Smooth muscle cell of the umbilical artery (primary cell): ENCODE data around the gene MBOAT2. TPM values are rescaled to one million over a fixed set of nuclear protein-coding genes. Genes with fewer than 3 reads are reported as not detected.

Source experiments
- total RNA-seq: library from RNA; depleted of rRNA; stranded (reverse); fragments of >200 nt; gene quantifications from 2 replicates; pipeline ENCODE4 v1.2.3, GENCODE V29; 2014

The MBOAT2 gene
- total RNA-seq = 65.9 and 127 TPM in 2 replicates

GRCh38 chr2:9003616-9004337, at the start of gene MBOAT2:
Gene MBOAT2, minus strand, starts transcription at chr2:9003684. Its CDS starts 70 bp downstream, at chr2:9003614.

GRCh38 chr2:8836971-8837794, 166.3 kb downstream of the MBOAT2 start, which contains the start of gene KIDINS220:
Gene KIDINS220, minus strand, starts transcription at chr2:8837613. Its CDS starts 10,520 bp downstream, at chr2:8827093.

Other genes with a start within 250 kb of the MBOAT2 start
- 76.0 and 83.7 TPM in 2 replicates for gene KIDINS220, start 166.1 kb downstream of the MBOAT2 start, total RNA-seq
- 30.6 and 79.5 TPM in 2 replicates for gene ASAP2, start 203.1 kb upstream of the MBOAT2 start, total RNA-seq